Measurements from ENCODE around the gene PPP1CB.

GRCh38 chr2:28746429-28747111 is 5.1 kb upstream of the PPP1CB start:
- no peak for TF ChIP-seq FOXM1 (IDR thresholded peaks at IDR 0.05; ENCODE audit: borderline replicate concordance)
- TF ChIP-seq ZNF384 (IDR thresholded peaks at IDR 0.05) = no peak
- no peak for TF ChIP-seq ARNT (IDR thresholded peaks at IDR 0.05)
- TF ChIP-seq FOXA1 (IDR thresholded peaks at IDR 0.05) = no peak
- TF ChIP-seq FOXK2 (IDR thresholded peaks at IDR 0.05) = no peak
